Measurements from ENCODE around the gene TMEM39B.

DNA sequence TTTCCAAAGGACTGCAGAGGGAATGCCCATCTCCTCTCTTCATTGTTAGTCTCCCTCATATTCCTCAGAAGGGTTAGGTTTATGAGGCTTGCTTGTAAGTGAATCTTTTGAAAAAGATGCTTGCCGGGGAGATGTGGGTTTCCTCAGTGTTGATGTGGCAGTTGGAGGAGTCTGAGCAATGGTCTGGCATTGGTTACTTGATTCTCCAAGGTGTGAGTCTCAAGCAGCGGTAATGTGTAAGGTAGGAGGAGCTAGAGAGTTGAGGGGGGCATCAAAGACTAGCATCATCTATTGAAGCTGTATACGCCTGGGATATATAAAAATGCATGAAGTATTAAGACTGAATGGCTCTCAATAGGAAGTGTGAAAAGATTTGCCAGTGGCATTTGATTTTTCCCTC lies 37.6 kb upstream of the TMEM39B start:
- TF ChIP-seq, protein P1, sequence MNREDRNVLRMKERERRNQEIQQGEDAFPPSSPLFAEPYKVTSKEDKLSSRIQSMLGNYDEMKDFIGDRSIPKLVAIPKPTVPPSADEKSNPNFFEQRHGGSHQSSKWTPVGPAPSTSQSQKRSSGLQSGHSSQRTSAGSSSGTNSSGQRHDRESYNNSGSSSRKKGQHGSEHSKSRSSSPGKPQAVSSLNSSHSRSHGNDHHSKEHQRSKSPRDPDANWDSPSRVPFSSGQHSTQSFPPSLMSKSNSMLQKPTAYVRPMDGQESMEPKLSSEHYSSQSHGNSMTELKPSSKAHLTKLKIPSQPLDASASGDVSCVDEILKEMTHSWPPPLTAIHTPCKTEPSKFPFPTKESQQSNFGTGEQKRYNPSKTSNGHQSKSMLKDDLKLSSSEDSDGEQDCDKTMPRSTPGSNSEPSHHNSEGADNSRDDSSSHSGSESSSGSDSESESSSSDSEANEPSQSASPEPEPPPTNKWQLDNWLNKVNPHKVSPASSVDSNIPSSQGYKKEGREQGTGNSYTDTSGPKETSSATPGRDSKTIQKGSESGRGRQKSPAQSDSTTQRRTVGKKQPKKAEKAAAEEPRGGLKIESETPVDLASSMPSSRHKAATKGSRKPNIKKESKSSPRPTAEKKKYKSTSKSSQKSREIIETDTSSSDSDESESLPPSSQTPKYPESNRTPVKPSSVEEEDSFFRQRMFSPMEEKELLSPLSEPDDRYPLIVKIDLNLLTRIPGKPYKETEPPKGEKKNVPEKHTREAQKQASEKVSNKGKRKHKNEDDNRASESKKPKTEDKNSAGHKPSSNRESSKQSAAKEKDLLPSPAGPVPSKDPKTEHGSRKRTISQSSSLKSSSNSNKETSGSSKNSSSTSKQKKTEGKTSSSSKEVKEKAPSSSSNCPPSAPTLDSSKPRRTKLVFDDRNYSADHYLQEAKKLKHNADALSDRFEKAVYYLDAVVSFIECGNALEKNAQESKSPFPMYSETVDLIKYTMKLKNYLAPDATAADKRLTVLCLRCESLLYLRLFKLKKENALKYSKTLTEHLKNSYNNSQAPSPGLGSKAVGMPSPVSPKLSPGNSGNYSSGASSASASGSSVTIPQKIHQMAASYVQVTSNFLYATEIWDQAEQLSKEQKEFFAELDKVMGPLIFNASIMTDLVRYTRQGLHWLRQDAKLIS (CRISPR knock-in tag; IDR thresholded peaks at IDR 0.05; ENCODE audit: borderline replicate concordance), result no peak
- TF ChIP-seq, protein P2, sequence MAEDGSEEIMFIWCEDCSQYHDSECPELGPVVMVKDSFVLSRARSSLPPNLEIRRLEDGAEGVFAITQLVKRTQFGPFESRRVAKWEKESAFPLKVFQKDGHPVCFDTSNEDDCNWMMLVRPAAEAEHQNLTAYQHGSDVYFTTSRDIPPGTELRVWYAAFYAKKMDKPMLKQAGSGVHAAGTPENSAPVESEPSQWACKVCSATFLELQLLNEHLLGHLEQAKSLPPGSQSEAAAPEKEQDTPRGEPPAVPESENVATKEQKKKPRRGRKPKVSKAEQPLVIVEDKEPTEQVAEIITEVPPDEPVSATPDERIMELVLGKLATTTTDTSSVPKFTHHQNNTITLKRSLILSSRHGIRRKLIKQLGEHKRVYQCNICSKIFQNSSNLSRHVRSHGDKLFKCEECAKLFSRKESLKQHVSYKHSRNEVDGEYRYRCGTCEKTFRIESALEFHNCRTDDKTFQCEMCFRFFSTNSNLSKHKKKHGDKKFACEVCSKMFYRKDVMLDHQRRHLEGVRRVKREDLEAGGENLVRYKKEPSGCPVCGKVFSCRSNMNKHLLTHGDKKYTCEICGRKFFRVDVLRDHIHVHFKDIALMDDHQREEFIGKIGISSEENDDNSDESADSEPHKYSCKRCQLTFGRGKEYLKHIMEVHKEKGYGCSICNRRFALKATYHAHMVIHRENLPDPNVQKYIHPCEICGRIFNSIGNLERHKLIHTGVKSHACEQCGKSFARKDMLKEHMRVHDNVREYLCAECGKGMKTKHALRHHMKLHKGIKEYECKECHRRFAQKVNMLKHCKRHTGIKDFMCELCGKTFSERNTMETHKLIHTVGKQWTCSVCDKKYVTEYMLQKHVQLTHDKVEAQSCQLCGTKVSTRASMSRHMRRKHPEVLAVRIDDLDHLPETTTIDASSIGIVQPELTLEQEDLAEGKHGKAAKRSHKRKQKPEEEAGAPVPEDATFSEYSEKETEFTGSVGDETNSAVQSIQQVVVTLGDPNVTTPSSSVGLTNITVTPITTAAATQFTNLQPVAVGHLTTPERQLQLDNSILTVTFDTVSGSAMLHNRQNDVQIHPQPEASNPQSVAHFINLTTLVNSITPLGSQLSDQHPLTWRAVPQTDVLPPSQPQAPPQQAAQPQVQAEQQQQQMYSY (CRISPR knock-in tag; IDR thresholded peaks at IDR 0.05), result no peak
- TF ChIP-seq, protein P3, sequence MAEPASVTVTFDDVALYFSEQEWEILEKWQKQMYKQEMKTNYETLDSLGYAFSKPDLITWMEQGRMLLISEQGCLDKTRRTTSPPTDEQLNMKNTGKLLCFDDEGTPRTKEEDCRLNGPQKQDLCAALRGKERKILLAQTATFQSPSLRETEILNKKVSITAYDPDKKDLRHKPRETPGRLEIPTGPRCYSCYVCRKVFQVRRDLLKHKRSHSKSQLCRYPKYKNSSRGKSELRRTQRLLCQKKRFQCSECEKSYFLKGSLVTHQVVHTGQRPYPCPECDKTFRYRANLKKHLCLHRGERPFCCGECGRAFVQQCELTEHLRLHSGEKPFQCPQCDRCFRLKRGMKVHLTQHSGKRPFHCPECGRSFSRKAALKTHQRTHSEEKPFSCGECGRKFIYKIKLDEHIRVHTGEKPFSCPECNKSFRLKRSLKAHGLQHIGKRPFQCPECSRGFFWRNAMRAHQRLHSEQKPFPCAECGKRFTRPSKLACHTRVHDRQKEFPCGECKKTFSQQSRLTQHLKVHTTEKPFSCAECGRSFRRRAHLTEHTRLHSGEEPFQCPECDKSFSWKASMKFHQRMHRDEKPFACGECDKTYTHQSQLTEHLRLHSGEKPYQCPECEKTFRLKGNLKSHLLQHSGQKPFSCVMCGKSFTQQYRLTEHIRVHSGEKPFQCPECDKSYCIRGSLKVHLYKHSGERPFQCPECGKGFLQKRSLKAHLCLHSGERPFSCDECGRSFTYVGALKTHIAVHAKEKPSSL (CRISPR knock-in tag; conservative IDR thresholded peaks at IDR 0.05), result no peak
- no peak for TF ChIP-seq CTCF (IDR thresholded peaks at IDR 0.05)
